ENCODE data around the gene SBK3.
"Not testable (repeated sequence)": the region's sequence is repeated elsewhere in the genome, so short reads cannot be mapped to it uniquely, and the experiment has no call there.

Gene SBK3

GRCh38 chr19:55584871-55585270 lies 39.5 kb upstream of the SBK3 start:
- H3K9ac ChIP-seq (ENCODE audit: low read depth in 1 of 2, low read length in 2 of 2): no peak overlapping the region
- H3K36me3 ChIP-seq (ENCODE audit: control insufficient read depth in 1 of 2, insufficient read depth in 2 of 2, low read length in 2 of 2): no peaks in the 10 kb centered on the region
- H3K27ac ChIP-seq (ENCODE audit: low read depth, low read length): no peak overlapping the region
- peaks cover 0 to 4% of the 10 kb centered on the region in 2 donors for H3K27me3 ChIP-seq (ENCODE audit: control insufficient read depth in 1 of 2, insufficient read depth in 2 of 2, low read length in 2 of 2)
- peaks cover 12 to 27% of the 10 kb centered on the region in 2 donors for H3K4me1 ChIP-seq (ENCODE audit: control insufficient read depth in 1 of 2, insufficient read depth in 2 of 2, low read length in 2 of 2)
- no peaks in the 10 kb centered on the region for H3K9me3 ChIP-seq (ENCODE audit: control insufficient read depth in 1 of 2, low read length in 2 of 2)
- H3K4me3 ChIP-seq (ENCODE audit: low read depth in 1 of 2, low read length in 2 of 2): no peak overlapping the region

- not testable (repeated sequence) for H3K27ac ChIP-seq (ENCODE audit: low read depth, low read length); H3K27me3 ChIP-seq (ENCODE audit: control insufficient read depth in 1 of 2, insufficient read depth in 2 of 2, low read length in 2 of 2); H3K4me3 ChIP-seq (ENCODE audit: low read depth in 1 of 2, low read length in 2 of 2); H3K36me3 ChIP-seq (ENCODE audit: control insufficient read depth in 1 of 2, insufficient read depth in 2 of 2, low read length in 2 of 2); H3K9me3 ChIP-seq (ENCODE audit: control insufficient read depth in 1 of 2, low read length in 2 of 2); H3K9ac ChIP-seq (ENCODE audit: low read depth in 1 of 2, low read length in 2 of 2)
- peaks cover 16 to 30% of the 10 kb centered on the region in 2 donors for H3K4me1 ChIP-seq (ENCODE audit: control insufficient read depth in 1 of 2, insufficient read depth in 2 of 2, low read length in 2 of 2)
Observed at GRCh38 chr19:55583897-55584296, 38.6 kb upstream of the SBK3 start.

GRCh38 chr19:55582284-55582683 lies 36.9 kb upstream of the SBK3 start:
- not testable (repeated sequence) for H3K9me3 ChIP-seq (ENCODE audit: control insufficient read depth in 1 of 2, low read length in 2 of 2); H3K4me3 ChIP-seq (ENCODE audit: low read depth in 1 of 2, low read length in 2 of 2); H3K27me3 ChIP-seq (ENCODE audit: control insufficient read depth in 1 of 2, insufficient read depth in 2 of 2, low read length in 2 of 2); H3K9ac ChIP-seq (ENCODE audit: low read depth in 1 of 2, low read length in 2 of 2); H3K36me3 ChIP-seq (ENCODE audit: control insufficient read depth in 1 of 2, insufficient read depth in 2 of 2, low read length in 2 of 2); H3K27ac ChIP-seq (ENCODE audit: low read depth, low read length)
- H3K4me1 ChIP-seq (ENCODE audit: control insufficient read depth in 1 of 2, insufficient read depth in 2 of 2, low read length in 2 of 2): peaks cover 16 to 29% of the 10 kb centered on the region in 2 donors

- Histone ChIP-seq H3K9me3 (ENCODE audit: control insufficient read depth in 1 of 2, low read length in 2 of 2) (no peaks in the 10 kb centered on the region), H3K27ac (ENCODE audit: low read depth, low read length) (no peak overlapping the region), H3K9ac (ENCODE audit: low read depth in 1 of 2, low read length in 2 of 2) (no peak overlapping the region), H3K4me1 (ENCODE audit: control insufficient read depth in 1 of 2, insufficient read depth in 2 of 2, low read length in 2 of 2) (peaks cover 16 to 25% of the 10 kb centered on the region in 2 donors), H3K27me3 (ENCODE audit: control insufficient read depth in 1 of 2, insufficient read depth in 2 of 2, low read length in 2 of 2) (peaks cover 0 to 4% of the 10 kb centered on the region in 2 donors), H3K4me3 (ENCODE audit: low read depth in 1 of 2, low read length in 2 of 2) (peak overlapping the region in 1 of 2 donors; percentile 81), H3K36me3 (ENCODE audit: control insufficient read depth in 1 of 2, insufficient read depth in 2 of 2, low read length in 2 of 2) (no peaks in the 10 kb centered on the region)
Observed at GRCh38 chr19:55581823-55582223, 36.5 kb upstream of the SBK3 start.

- Histone ChIP-seq H3K36me3 (ENCODE audit: control insufficient read depth in 1 of 2, insufficient read depth in 2 of 2, low read length in 2 of 2) (no peaks in the 10 kb centered on the region), H3K4me1 (ENCODE audit: control insufficient read depth in 1 of 2, insufficient read depth in 2 of 2, low read length in 2 of 2) (peaks cover 16 to 23% of the 10 kb centered on the region in 2 donors), H3K9me3 (ENCODE audit: control insufficient read depth in 1 of 2, low read length in 2 of 2) (no peaks in the 10 kb centered on the region), H3K9ac (ENCODE audit: low read depth in 1 of 2, low read length in 2 of 2) (peak overlapping the region; percentile 72 to 76), H3K27me3 (ENCODE audit: control insufficient read depth in 1 of 2, insufficient read depth in 2 of 2, low read length in 2 of 2) (peaks cover 0 to 4% of the 10 kb centered on the region in 2 donors), H3K4me3 (ENCODE audit: low read depth in 1 of 2, low read length in 2 of 2) (peak overlapping the region; percentile 80 to 81), H3K27ac (ENCODE audit: low read depth, low read length) (peak overlapping the region; percentile 70)
Observed at GRCh38 chr19:55581145-55581822, 35.9 kb upstream of the SBK3 start.

- Histone ChIP-seq H3K9me3 (ENCODE audit: control insufficient read depth in 1 of 2, low read length in 2 of 2) (no peaks in the 10 kb centered on the region), H3K36me3 (ENCODE audit: control insufficient read depth in 1 of 2, insufficient read depth in 2 of 2, low read length in 2 of 2) (no peaks in the 10 kb centered on the region), H3K9ac (ENCODE audit: low read depth in 1 of 2, low read length in 2 of 2) (peak within 1 kb of the TSS; percentile 72 to 76), H3K27ac (ENCODE audit: low read depth, low read length) (peak within 1 kb of the TSS; percentile 70), H3K4me3 (ENCODE audit: low read depth in 1 of 2, low read length in 2 of 2) (peak within 1 kb of the TSS; percentile 80 to 81), H3K4me1 (ENCODE audit: control insufficient read depth in 1 of 2, insufficient read depth in 2 of 2, low read length in 2 of 2) (peaks cover 16 to 18% of the 10 kb centered on the region in 2 donors), H3K27me3 (ENCODE audit: control insufficient read depth in 1 of 2, insufficient read depth in 2 of 2, low read length in 2 of 2) (peaks cover 0 to 4% of the 10 kb centered on the region in 2 donors)
Observed at GRCh38 chr19:55580628-55581144, 35.3 kb upstream of the SBK3 start, which contains the start of gene ZNF579. TSS of gene ZNF579 (minus strand) at chr19:55580848. CDS start at chr19:55579639, 1,209 bp downstream.

- peak overlapping the region; percentile 70 for H3K27ac ChIP-seq (ENCODE audit: low read depth, low read length)
- no peaks in the 10 kb centered on the region for H3K36me3 ChIP-seq (ENCODE audit: control insufficient read depth in 1 of 2, insufficient read depth in 2 of 2, low read length in 2 of 2)
- no peaks in the 10 kb centered on the region for H3K9me3 ChIP-seq (ENCODE audit: control insufficient read depth in 1 of 2, low read length in 2 of 2)
- peaks cover 0 to 4% of the 10 kb centered on the region in 2 donors for H3K27me3 ChIP-seq (ENCODE audit: control insufficient read depth in 1 of 2, insufficient read depth in 2 of 2, low read length in 2 of 2)
- H3K4me3 ChIP-seq (ENCODE audit: low read depth in 1 of 2, low read length in 2 of 2): peak overlapping the region; percentile 80 to 81
- H3K9ac ChIP-seq (ENCODE audit: low read depth in 1 of 2, low read length in 2 of 2): peak overlapping the region; percentile 72 to 76
- H3K4me1 ChIP-seq (ENCODE audit: control insufficient read depth in 1 of 2, insufficient read depth in 2 of 2, low read length in 2 of 2): peaks cover 16 to 18% of the 10 kb centered on the region in 2 donors
Observed at GRCh38 chr19:55579766-55580621, 34.7 kb upstream of the SBK3 start.

GRCh38 chr19:55578761-55579747 lies 33.7 kb upstream of the SBK3 start:
- Histone ChIP-seq H3K9ac (ENCODE audit: low read depth in 1 of 2, low read length in 2 of 2) (no peak overlapping the region), H3K4me1 (ENCODE audit: control insufficient read depth in 1 of 2, insufficient read depth in 2 of 2, low read length in 2 of 2) (peaks cover 16 to 18% of the 10 kb centered on the region in 2 donors), H3K27me3 (ENCODE audit: control insufficient read depth in 1 of 2, insufficient read depth in 2 of 2, low read length in 2 of 2) (no peaks in the 10 kb centered on the region), H3K9me3 (ENCODE audit: control insufficient read depth in 1 of 2, low read length in 2 of 2) (no peaks in the 10 kb centered on the region), H3K4me3 (ENCODE audit: low read depth in 1 of 2, low read length in 2 of 2) (peak overlapping the region in 1 of 2 donors; percentile 81), H3K27ac (ENCODE audit: low read depth, low read length) (no peak overlapping the region), H3K36me3 (ENCODE audit: control insufficient read depth in 1 of 2, insufficient read depth in 2 of 2, low read length in 2 of 2) (no peaks in the 10 kb centered on the region)

GRCh38 chr19:55578031-55578760 lies 32.9 kb upstream of the SBK3 start:
- Histone ChIP-seq H3K27ac (ENCODE audit: low read depth, low read length) (no peak overlapping the region), H3K9ac (ENCODE audit: low read depth in 1 of 2, low read length in 2 of 2) (no peak overlapping the region), H3K9me3 (ENCODE audit: control insufficient read depth in 1 of 2, low read length in 2 of 2) (no peaks in the 10 kb centered on the region), H3K27me3 (ENCODE audit: control insufficient read depth in 1 of 2, insufficient read depth in 2 of 2, low read length in 2 of 2) (no peaks in the 10 kb centered on the region), H3K4me1 (ENCODE audit: control insufficient read depth in 1 of 2, insufficient read depth in 2 of 2, low read length in 2 of 2) (peaks cover 16 to 18% of the 10 kb centered on the region in 2 donors), H3K4me3 (ENCODE audit: low read depth in 1 of 2, low read length in 2 of 2) (no peak overlapping the region), H3K36me3 (ENCODE audit: control insufficient read depth in 1 of 2, insufficient read depth in 2 of 2, low read length in 2 of 2) (no peaks in the 10 kb centered on the region)
